Fibroblast of the aortic adventitia (primary cell): Measurements from ENCODE around the gene CERK. TPM values are rescaled to one million over a fixed set of nuclear protein-coding genes. Genes with fewer than 3 reads are reported as not detected.

ENCODE experiments used
- DNase-seq: peaks from one replicate; pipeline ENCODE4 v3.0.0-alpha.2; 2010; ENCODE audit warnings: low read depth
- H3K4me3 ChIP-seq: 2 replicates; pipeline ENCODE4 v1.5.1; 2011; ENCODE audit warnings: low read depth, mild to moderate bottlenecking, control low read depth, low read length, moderate library complexity
- total RNA-seq: library from RNA; depleted of rRNA; stranded (reverse); fragments of >200 nt; gene quantifications from 2 replicates; pipeline ENCODE4 v1.2.3, GENCODE V29; 2012; ENCODE audit warnings: low replicate concordance
- TF ChIP-seq, protein P1 (sequence below): IDR thresholded peaks from 2 replicates; pipeline ENCODE4 v1.5.1; 2011; ENCODE audit warnings: mild to moderate bottlenecking, low read length, control low read depth, inconsistent platforms; ENCODE audit not compliant: insufficient read depth

The CERK gene
- total RNA-seq, 1 donor: 39.4 TPM

DNA sequence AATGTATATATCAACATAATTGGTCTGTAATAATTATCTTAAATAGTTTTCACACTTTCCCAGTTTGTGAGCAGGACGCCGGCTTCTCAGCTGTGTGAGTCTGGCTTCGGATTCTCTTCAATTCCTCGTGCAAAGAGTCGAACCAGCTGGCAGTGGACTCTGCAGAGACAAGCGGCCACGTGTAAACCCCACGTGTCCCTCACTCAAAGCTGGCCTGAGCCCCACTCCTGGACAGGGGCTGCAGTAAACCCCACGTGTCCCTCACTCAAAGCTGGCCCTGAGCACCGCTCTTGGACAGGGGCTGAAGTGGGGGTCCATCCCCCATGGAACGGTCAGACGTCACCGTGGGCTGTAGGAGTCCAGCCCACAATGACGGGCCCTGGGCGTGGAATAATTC is 51.0 kb downstream of the CERK start:
- H3K4me3 ChIP-seq: no peak overlapping the region
- TF ChIP-seq, protein P1, sequence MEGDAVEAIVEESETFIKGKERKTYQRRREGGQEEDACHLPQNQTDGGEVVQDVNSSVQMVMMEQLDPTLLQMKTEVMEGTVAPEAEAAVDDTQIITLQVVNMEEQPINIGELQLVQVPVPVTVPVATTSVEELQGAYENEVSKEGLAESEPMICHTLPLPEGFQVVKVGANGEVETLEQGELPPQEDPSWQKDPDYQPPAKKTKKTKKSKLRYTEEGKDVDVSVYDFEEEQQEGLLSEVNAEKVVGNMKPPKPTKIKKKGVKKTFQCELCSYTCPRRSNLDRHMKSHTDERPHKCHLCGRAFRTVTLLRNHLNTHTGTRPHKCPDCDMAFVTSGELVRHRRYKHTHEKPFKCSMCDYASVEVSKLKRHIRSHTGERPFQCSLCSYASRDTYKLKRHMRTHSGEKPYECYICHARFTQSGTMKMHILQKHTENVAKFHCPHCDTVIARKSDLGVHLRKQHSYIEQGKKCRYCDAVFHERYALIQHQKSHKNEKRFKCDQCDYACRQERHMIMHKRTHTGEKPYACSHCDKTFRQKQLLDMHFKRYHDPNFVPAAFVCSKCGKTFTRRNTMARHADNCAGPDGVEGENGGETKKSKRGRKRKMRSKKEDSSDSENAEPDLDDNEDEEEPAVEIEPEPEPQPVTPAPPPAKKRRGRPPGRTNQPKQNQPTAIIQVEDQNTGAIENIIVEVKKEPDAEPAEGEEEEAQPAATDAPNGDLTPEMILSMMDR: no peak
- no peak for DNase-seq

DNA sequence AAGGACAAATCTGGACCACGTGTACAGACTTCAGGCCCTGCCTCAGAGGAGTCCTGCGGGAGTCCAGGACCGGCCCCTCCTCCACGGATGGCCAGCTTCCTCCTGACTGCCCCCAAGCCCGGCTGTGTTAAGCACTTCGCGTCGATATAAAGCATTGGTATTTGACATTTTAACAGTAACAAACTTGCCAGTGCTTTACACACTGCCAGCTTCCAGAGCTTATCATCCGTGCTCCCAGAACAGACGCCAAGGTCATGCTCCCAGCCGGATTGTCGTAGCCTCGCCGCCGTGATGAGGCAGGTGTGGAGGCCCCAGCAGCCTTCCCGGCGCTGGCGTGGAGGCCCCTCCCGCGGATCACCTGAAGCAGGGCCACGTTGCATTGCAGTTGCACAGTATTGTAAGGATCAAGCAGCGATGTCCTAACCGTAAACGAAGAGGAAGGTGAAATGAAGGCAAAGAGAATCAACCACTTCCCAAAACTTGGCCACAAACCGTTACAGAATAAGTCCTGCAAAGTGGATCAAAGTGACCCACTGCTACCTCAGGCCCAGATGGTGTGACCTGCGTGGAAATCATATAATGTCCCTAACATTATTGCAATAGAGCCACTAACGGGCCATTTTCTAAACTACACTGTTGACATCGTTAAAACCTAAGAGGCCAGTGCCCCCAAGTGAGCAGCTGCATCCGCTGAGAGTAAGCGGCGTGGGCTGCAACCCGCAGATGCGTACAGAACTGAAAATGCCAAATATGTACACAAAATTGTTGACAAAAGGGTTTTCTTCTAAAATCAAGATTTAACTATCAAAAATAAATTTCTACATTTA is 51.6 kb downstream of the CERK start:
- no peak for DNase-seq
- TF ChIP-seq, protein P1: no peak
- no peak overlapping the region for H3K4me3 ChIP-seq

DNA sequence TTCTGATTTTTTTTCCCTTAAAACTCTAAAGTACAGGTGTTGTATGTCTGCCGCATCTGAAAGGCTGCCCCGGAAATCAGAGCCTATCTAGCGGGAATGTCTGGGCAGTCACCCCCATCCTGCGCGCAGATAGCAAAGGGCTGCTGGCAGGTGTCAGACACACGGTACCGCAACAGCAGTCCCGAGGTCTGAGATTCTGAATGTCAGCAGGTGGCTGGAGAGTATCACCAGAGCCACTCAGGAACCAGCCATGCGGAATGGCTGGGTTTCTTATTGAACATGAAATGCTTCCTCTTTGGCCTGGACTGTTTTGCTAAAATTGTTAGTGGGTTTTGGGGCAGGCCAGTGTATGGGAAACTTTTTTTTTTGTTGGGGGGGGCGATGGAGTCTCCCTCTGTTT is 53.3 kb downstream of the CERK start:
- H3K4me3 ChIP-seq: no peak overlapping the region
- no peak for DNase-seq
- TF ChIP-seq, protein P1: no peak

DNA sequence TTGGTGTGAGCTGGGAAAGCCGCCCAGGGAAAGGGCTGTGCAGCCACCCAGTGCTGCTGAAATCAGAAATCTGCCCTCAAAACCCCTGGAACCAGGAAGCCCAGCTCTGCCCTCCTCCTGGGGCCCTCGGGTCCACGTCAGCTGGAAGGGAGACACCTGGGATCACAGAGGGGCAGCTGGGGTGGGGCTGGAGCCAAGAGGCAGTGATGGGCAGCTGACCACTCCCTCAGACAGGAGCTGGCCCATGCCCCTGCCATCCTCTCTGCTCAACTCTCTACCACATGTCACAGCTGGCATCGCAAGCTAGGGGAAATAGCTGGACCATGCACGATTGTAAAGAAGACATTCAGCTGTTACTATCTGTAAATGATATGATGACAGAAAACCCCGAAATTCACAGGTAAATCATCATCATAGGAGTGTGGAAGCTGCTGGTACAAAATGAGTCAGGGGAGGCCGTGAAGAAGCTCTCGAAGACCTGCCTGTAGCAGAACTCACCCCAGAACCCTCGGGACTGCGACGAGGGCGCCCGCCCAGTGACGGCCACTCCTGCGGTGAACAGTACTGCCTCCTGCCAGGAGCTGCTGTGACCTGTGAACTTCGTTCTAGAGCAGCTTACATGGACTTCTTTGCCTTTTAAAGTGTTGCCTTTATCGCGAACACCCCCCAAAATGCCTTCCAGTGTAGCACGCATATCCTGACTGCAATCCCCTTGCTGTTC is 55.9 kb downstream of the CERK start:
- TF ChIP-seq, protein P1: no peak
- H3K4me3 ChIP-seq: no peak overlapping the region
- no peak for DNase-seq

DNA sequence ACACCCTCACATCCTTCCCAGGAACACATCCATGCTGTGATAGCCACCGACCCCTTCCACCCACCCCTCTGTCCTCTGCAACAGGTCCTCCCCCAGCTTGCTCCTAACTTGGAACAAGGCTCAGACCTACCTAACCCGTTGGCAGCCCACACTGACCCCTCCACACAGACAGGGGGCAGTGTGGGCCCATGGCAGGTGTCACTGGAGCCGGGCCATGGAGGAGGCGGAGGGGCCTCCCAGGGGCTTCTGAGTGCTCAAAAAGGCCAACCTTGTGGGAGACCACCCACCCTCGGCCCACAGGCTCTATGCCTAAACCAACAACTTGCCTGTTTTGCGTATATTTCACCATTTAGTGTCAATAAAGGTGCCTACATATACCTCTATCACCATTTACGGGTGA is 57.0 kb downstream of the CERK start:
- no peak for DNase-seq
- H3K4me3 ChIP-seq: no peak overlapping the region
- TF ChIP-seq, protein P1: no peak

DNA sequence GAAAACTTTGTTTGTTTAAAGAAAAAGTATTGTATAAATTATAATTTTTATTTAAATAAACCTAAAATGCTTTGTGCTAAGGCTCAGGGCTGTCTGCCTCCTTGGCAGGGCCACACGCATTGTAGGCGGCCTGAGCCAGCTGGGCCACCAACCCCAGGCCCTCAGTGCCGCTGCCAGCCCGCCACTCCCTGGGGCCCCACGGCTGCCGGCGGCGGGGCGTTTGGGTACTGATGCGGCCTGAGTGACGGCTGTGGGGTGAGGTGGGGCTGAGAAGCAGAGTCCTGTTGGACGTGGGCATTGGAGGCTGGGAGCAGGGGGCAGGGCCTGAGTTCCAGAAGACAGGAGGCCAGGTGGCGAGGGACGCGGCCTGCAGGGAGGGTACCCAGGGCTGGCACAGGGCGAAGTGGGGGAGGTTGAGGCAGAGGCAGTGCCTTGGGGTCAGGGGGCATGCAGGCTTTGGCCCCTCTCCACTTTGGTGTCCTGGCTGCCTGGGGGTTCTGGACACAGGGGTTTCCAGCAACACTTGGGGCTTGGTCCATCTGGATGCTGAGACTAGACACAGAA is 58.3 kb downstream of the CERK start:
- H3K4me3 ChIP-seq: no peak overlapping the region
- TF ChIP-seq, protein P1: no peak
- no peak for DNase-seq
